Adrenal gland (tissue), 12 donors: ENCODE results near the gene CD70. TPM values are rescaled to one million over a fixed set of nuclear protein-coding genes. Genes with fewer than 3 reads are reported as not detected.

Experiments
- DNase-seq, 7 donors: peaks; one replicate each; pipeline ENCODE4 v3.0.0-alpha.2; 2019 to 2020
- H3K27ac ChIP-seq, 5 donors: fragments of 200-600 bp; sonication (generic) in 4 of 5; 1 replicate in 3 of 5; 2 replicates in 2 of 5; pipeline versions ENCODE4 v1.5.1 to v1.8.0; 2016 to 2020; ENCODE audit warnings: mild to moderate bottlenecking in 1 of 5
- H3K27me3 ChIP-seq: fragments of 200-600 bp; 2 replicates; pipeline ENCODE4 v1.8.0; 2021
- H3K36me3 ChIP-seq, 2 donors: fragments of 200-600 bp; replicated peaks in 1 of 2; 1 replicate in 1 of 2; 2 replicates in 1 of 2; pipeline versions ENCODE4 v1.5.1 to v1.8.0; 2018 to 2022
- H3K4me1 ChIP-seq, 2 donors: fragments of 200-600 bp; replicated peaks in 1 of 2; 1 replicate in 1 of 2; 2 replicates in 1 of 2; pipeline versions ENCODE4 v1.5.1 to v1.8.0; 2018 to 2021
- H3K4me3 ChIP-seq, 4 donors: fragments of 200-600 bp; sonication (generic) in 3 of 4; one replicate each; pipeline ENCODE4 v1.5.1; 2016 to 2018
- H3K9me3 ChIP-seq, 3 donors: fragments of 200-600 bp; sonication (generic) in 1 of 3; replicated peaks in 1 of 3; 1 replicate in 2 of 3; 2 replicates in 1 of 3; pipeline versions ENCODE4 v1.5.1 to v1.8.0; 2016 to 2021
- CTCF ChIP-seq, 6 experiments: fragments of 450-650 bp in 4 of 6; fragments of 200-600 bp in 2 of 6; sonication (generic) in 1 of 6; IDR thresholded peaks; 1 replicate in 5 of 6; 2 replicates in 1 of 6; pipeline versions ENCODE4 v1.5.1 to v1.8.0; 2016 to 2021; ENCODE audit warnings: antibody characterized with exemption in 6 of 6, mild to moderate bottlenecking in 2 of 6, moderate library complexity in 1 of 6
- POLR2A ChIP-seq, 2 donors: fragments of 450-650 bp; IDR thresholded peaks; one replicate each; pipeline ENCODE4 v1.6.1; 2017; ENCODE audit warnings: antibody characterized with exemption in 2 of 2, mild to moderate bottlenecking in 2 of 2, moderate library complexity in 1 of 2
- WGBS, 4 donors: extraction: QIAGEN DNeasy Blood & Tissue Kit in 2 of 4; methylation state at CpG; one replicate each; pipeline versions ENCODE4 v1.1.5 to v1.1.7; 2013 to 2017; 5-methylcytosine and 5-hydroxymethylcytosine counted together
- intact Hi-C, 2 donors: fragments of 100-400 bp; cut with DNase I; formaldehyde crosslinking; loops; one replicate each; pipeline versions ENCODE4 v1.14.1 to v1.15.0; 2022 to 2023
- polyA plus RNA-seq, 3 donors: library from polyadenylated mRNA; stranded (reverse); fragments of 200-250 nt in 2 of 3; fragments of 350-450 nt in 1 of 3; fragmentation: Illumina TruSeq in 1 of 3; extraction: RNeasy Lipid Tissue Mini Kit (QIAGEN cat#74804) in 1 of 3; gene quantifications; one replicate each; pipeline ENCODE4 v1.2.3, GENCODE V29; 2013 to 2014
- total RNA-seq, 9 donors: library from RNA; depleted of rRNA in 4 of 9; stranded (reverse); fragments of >200 nt in 4 of 9; fragments of 120-200 nt in 1 of 9; fragmentation: NEBNext Ultra II Directional in 1 of 9; extraction: Animal tissue kit (Norgen Biotek cat#: 25700) in 1 of 9; gene quantifications; one replicate each; pipeline versions ENCODE4 v1.1.0 to v1.2.4, GENCODE V29; 2013 to 2023
- donor health status: healthy with polysubstance abuse.
- donor health status: Bipolar disorder and iron deficiency.
- donor health status: DM: yes; HTN: yes; CAD: no.
- donor health status: DM: no; HTN: no; CAD: no.
- donor health status: DM: no; HTN: no; CAD: no.
- donor health status: DM: yes; HTN: yes; CAD: no.

Gene CD70
- total and polyA plus RNA-seq, 12 donors: 0.27 to 0.34 TPM; not detected in 10

- no peak for DNase-seq
Measured at GRCh38 chr19:6596621-6597020, 5.7 kb upstream of the CD70 start.

GRCh38 chr19:6593651-6594416 lies 2.9 kb upstream of the CD70 start:
- Histone ChIP-seq H3K9me3 (no peaks in the 10 kb centered on the region), H3K4me3 (no peak overlapping the region), H3K27me3 (peaks cover 39% of the 10 kb centered on the region), H3K27ac (no peak overlapping the region), H3K36me3 (no peaks in the 10 kb centered on the region), H3K4me1 (no peaks in the 10 kb centered on the region)
- TF ChIP-seq POLR2A (IDR thresholded peaks at IDR 0.05): no peak
- no peak for TF ChIP-seq CTCF (IDR thresholded peaks at IDR 0.05)
- intact Hi-C loops: no loop called here
- WGBS, 4 donors: 58 to 61% (median 60%) methylated on average over 11 of the region's 11 CpGs
- DNase-seq: no peak

More at GRCh38 chr19:6596621-6597020, 5.7 kb upstream of the CD70 start:
- Histone ChIP-seq H3K4me3 (no peak overlapping the region), H3K9me3 (no peaks in the 10 kb centered on the region), H3K27me3 (peaks cover 12% of the 10 kb centered on the region), H3K27ac (no peak overlapping the region), H3K4me1 (no peaks in the 10 kb centered on the region), H3K36me3 (no peaks in the 10 kb centered on the region)
- WGBS, 4 donors: 74 to 84% (median 79%) methylated on average over 6 to 7 of the region's 7 CpGs
- intact Hi-C loops: no loop called here
- TF ChIP-seq POLR2A (IDR thresholded peaks at IDR 0.05): no peak
- no peak for TF ChIP-seq CTCF (IDR thresholded peaks at IDR 0.05)

GRCh38 chr19:6590258-6590826 lies 608 bp downstream of the CD70 start:
- no peak overlapping the region for H3K27ac ChIP-seq
- WGBS, 4 donors: 1% methylated on average over 25 to 31 of the region's 31 CpGs
- H3K4me1 ChIP-seq: no peaks in the 10 kb centered on the region
- H3K27me3 ChIP-seq: peaks cover 62% of the 10 kb centered on the region
- TF ChIP-seq POLR2A (IDR thresholded peaks at IDR 0.05) (no peak), CTCF (IDR thresholded peaks at IDR 0.05) (no peak)
- no peaks in the 10 kb centered on the region for H3K9me3 ChIP-seq
- H3K4me3 ChIP-seq: no peak overlapping the region
- intact Hi-C loops: no loop called here
- DNase-seq: no peak
- H3K36me3 ChIP-seq: no peaks in the 10 kb centered on the region

GRCh38 chr19:6589711-6590257 lies 1.2 kb downstream of the CD70 start:
- no peak for DNase-seq
- H3K4me1 ChIP-seq: no peaks in the 10 kb centered on the region
- TF ChIP-seq POLR2A (IDR thresholded peaks at IDR 0.05) (no peak), CTCF (IDR thresholded peaks at IDR 0.05) (no peak)
- intact Hi-C loops: no loop called here
- H3K36me3 ChIP-seq: no peaks in the 10 kb centered on the region
- 2 to 4% (median 4%) methylated on average over 16 of the region's 16 CpGs for WGBS, 4 donors
- no peaks in the 10 kb centered on the region for H3K9me3 ChIP-seq
- no peak overlapping the region for H3K27ac ChIP-seq
- H3K4me3 ChIP-seq: no peak overlapping the region
- H3K27me3 ChIP-seq: peaks cover 63% of the 10 kb centered on the region
